NAMALWA (cell line): Measurements from ENCODE around the gene COX19.
A peak's percentile ranks its signal among the peaks of the same experiment; 100 is the strongest.
"Not testable (repeated sequence)": the region's sequence is repeated elsewhere in the genome, so short reads cannot be mapped to it uniquely, and the experiment has no call there.

Source experiments
- DNase-seq: peaks from one replicate; pipeline ENCODE4 v3.0.0-alpha.2; 2015; ENCODE audit warnings: low spot score

Gene COX19

DNA sequence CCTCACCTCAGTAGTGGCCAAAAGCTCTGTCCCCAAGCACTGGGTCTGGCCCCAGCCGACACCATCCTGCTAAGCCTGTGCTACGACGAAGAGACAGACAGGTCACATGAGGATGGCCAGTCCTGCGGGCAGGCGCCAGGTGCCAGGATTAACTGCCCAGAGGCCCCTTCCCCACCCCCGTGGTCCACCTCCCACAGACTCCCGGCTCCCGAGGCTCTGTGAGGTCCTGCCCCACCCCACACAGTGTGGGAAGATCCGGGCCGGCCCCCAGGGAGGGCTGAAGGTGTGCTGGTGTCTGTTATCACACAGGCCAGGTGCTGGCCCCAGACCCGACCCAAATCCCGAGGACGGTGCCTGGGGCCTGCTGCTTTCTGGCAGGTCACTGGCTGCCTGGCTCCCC, 34.9 kb upstream of the COX19 start:
- DNase-seq: no peak

DNA sequence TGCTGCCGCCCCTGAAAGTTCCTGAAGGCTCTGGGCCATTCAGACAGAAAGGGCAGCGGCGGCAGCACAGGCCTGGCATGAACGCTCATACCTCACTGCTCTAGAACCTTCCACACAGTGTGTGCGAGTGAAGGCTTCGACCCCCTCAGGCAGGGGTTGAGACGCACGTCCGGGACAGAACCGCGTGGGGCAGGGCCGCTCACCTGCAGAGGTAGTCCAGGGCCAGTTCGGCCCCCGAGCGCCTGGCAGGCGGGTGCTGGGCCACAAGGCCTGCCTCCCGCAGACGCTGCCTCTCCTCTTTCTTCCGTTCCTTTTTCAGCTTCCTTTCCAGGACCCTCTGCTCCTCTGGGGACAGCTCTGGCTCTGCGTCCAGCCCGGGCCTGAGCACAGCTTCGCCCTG, 34.4 kb upstream of the COX19 start:
- DNase-seq: no peak

DNA sequence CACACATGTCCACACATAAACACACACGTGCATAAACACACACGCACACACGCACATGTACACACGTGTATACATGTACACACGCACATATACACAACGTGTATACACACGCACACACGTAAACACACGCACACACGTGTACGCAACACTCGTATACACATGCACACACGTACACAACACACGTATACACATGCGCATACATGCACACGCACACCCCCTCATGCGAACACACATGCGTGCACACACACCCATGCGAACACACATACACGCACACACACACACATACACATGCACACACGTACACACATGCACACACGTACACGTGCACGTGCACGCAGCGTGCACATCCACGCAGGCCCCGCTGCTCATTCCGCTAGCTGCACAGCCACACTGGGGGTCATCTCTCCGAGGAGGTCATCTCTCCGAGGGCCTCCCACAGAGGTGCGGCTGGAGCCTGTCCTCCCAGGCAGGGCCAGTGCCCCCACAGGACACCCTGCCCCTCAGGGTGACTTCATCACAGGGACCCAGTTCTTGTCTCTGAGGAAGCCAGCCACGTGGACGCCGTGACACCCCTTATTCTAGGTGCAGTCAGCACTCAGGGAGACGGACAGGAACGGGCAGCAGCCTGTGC, 33.5 kb upstream of the COX19 start:
- no peak for DNase-seq

DNA sequence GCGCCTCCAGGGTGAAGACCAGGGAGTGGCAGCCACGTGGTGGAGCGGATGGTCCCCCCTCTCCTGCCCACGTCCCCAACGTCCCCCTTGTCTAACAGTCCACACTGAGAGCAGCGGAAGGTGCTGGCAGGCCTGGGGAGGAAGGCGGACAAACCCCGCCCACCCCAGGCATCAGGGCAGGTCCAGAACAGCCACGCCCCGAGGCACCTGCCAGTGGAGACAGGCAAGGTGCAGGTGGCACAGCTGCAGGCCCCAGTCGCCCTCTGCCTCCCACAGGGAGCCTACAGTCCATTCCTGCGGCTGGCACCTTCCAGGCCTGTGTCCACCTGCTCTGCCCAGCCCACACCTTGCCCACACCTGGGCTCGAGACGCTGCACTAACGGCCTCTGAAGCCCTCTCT, 32.6 kb upstream of the COX19 start:
- DNase-seq: peak; percentile 56

DNA sequence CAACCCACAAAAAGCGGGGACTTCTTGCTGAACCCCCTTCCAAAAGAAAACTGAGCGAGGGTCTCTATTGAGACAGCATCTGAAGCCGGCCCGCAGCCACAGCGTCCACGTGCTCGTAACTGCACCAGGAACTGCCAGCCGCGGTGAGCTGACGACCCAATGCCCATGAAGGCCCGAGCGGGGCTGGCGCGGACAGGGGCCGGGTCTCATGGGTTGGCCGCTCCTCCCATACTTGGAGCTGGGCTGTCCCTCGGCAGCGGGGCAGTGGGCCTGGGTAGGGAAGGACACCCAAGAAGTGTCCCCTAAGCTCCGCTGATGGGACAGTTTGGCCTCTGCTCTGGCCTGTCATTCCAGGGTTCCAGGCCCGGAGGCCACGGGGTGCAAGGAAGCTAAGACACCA, 30.0 kb upstream of the COX19 start:
- DNase-seq: no peak

DNA sequence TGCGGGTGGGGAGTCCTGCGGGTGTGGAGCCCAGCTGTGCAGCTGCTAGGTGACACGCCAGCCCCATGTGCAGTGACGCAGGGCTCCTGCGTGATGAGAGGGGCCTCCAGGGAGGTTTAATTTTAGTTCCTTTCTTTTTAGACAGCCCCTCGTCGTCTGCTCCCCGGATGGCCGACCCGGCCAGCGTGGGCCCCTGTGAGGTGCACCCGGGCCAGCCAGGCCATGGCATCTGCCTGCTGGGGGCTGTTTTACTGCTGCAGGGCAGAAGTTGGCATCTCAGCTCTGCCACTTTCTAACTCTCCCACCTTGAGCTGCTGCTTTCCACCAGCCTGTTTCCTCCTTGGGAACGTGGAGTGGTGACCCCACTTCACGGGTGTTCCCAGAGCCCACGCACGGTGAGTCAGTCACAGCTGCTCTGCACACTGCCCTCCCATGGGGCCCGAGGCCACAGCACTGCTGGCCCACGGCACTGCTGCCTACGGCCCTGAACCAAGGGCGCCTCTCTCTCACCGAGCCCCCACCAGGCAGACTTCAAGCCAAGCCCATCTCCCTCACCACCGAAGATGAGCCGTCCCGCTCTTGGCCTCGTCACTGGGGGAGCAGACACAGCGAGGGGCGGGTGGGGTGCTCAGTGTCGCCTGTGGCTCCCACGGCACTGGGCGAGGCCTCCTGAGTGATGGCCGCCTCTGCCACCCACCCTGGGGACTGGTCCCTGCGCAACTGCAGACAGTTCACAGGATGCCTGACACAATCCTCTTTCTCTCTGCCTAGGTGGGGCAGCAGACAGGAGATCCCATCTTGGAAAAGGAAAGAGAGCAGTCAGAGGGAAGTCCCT, 28.9 kb upstream of the COX19 start:
- DNase-seq: peak; percentile 89

DNA sequence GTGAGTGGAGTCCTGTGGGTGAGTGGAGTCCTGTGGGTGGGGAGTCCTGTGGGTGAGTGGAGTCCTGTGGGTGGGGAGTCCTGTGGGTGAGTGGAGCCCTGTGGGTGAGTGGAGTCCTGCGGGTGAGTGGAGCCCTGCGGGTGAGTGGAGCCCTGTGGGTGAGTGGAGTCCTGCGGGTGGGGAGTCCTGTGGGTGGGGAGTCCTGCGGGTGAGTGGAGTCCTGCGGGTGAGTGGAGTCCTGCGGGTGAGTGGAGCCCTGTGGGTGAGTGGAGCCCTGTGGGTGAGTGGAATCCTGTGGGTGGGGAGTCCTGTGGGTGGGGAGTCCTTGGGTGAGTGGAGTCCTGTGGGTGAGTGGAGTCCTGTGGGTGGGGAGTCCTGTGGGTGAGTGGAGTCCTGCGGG, 27.1 kb upstream of the COX19 start:
- DNase-seq: not testable (repeated sequence)

DNA sequence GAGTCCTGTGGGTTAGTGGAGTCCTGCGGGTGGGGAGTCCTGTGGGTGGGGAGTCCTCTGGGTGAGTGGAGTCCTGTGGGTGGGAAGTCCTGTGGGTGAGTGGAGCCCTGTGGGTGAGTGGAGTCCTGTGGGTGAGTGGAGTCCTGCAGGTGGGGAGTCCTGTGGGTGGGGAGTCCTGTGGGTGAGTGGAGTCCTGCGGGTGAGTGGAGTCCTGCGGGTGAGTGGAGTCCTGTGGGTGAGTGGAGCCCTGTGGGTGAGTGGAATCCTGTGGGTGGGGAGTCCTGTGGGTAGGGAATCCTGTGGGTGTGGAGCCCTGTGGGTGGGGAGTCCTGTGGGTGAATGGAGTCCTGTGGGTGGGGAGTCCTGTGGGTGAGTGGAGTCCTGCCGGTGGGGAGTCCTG, 26.7 kb upstream of the COX19 start:
- not testable (repeated sequence) for DNase-seq

DNA sequence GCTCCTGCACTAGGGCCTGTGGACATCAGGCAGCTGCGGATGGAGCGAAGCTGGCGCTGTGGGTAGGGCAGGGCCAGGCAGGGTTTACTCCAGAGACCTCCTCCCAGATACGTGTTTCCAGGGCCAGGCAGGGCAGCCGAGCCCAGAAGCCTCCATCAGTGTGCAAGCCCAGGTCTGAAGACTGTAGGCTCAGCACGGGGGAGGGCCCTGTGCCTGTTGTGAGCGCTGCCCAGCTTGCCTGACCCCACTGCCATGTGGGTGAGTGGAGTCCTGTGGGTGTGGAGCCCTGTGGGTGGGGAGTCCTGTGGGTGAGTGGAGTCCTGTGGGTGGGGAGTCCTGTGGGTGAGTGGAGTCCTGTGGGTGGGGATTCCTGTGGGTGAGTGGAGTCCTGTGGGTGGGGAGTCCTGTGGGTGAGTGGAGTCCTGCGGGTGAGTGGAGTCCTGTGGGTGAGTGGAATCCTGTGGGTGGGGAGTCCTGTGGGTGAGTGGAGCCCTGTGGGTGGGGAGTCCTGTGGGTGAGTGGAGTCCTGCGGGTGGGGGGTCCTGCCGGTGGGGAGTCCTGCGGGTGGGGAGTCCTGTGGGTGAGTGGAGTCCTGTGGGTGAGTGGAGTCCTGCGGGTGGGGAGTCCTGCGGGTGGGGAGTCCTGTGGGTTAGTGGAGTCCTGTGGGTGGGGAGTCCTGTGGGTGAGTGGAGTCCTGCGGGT, 25.9 kb upstream of the COX19 start:
- DNase-seq: peak; percentile 68

DNA sequence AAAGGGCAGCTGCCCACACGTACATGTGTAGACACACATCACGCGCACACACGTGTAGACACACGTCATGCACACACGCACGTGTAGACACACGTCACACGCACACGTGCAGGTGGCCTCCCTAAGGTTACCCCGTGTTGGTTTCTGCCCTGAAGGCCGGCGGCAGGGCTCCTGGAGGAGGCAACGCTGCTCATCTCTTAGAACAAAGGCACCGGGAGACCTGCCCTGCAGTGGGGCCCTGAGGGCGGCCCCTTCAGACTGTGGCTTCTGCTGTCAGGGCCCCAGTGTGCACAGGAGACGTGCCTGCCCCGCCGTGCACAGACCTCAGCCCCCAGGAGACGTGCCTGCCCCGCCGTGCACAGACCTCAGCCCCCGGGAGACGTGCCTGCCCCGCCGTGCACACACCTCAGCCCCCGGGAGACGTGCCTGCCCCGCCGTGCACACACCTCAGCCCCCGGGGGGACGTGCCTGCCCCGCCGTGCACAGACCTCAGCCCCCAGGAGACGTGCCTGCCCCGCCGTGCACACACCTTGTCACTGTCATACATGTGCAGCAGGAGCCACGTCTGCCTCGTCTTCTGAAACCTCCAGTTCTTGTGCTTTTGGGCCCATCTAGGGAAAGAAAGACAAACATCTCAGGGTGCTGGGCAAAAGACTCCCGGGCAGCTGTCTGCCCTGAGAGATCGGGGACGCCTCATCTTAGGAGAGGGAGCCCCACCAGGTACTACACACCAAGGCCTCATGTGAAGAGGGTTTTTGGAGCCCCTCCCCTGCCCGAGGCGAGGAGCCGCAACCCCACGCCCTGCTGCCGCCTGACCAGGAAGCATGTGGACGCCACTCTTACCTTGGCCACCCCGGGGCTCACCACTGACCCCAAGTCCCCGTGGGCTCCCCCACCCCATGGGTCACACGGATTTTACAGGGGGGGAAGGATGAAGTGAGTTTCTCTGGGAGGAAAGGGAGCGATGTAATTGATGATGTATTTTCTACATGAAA, 24.9 kb upstream of the COX19 start:
- peak; percentile 84 for DNase-seq

DNA sequence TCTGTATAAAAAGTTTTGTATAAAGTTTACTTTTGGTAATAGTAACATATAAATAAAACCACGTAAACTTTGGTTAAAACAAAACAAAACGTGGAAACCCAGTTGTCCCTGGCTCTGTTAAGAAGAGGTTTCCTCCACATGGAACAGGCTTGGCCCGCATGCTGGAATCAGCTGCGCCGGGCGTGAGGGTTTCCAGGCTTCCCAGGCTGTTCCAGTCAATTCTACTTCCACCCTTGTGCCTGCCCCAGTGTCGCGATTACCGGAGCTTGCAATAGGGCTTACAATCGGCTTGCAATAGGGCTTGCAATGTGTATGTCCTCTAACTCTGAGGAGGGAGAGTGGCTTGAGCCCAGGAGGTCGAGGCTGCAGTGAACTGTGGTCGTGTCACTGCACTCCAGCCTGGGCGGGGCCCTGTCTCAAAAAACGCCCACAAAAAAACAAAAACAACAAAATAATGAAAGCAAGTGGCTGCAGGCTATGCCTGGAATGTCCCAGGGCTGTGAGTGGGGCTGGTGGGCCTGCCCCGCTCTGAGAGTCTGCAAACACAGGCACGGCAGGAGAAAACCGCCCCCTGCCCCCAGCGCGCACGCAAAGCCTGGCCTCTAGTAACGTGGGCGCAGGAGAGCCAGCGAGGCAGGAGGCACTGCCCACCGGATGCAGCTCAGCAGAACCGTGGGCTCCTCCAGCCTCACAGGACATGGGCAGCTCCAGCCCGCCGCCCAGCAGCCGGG, 24.0 kb upstream of the COX19 start:
- DNase-seq: no peak

DNA sequence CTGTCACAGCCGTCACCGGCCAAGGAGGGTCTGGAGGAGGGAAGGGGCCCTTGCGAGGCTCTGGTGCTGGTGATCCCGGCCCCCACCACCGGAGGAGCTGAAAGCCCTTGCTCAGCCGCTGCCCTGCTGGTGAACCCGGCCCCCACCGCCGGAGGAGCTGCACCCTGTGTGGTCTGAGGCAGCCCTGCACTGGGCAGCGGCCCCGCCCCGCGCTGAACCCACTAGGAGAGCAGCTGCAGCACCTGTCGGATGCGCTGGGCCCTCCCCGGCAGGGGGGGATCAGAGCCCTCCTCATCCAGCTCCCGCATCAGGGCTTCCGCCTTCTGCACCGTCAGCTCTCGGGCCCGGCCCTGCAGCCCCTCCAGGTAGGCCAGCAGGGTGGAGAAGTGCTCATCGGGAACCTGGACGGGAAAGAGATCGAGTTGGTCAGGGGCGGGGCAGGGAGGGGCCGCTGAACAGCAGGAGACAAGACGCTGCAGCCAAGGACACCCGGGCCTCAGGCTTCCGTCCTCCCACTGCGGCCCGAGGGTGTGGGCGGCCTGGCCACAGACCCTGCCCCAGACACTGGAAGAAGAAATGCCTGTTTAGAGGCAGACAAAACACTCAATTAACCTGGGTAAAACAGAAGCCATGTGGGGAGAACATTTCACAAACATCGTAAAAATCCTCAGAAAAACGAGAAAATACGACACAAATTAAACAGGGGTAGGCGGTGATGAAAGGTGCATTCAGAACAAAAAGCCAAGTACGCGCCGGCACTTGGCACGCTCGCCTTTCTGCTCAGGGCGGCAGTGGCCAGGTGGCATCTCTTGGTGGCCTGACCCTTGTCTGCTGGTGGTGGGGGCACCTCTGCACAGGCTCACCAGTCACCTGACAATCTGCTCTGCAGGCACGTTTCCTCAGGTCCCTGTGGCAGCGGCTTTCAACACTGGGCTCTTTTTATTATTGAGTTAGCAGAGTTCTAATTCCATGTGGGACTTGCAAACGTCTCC, 22.4 kb upstream of the COX19 start:
- DNase-seq: no peak

DNA sequence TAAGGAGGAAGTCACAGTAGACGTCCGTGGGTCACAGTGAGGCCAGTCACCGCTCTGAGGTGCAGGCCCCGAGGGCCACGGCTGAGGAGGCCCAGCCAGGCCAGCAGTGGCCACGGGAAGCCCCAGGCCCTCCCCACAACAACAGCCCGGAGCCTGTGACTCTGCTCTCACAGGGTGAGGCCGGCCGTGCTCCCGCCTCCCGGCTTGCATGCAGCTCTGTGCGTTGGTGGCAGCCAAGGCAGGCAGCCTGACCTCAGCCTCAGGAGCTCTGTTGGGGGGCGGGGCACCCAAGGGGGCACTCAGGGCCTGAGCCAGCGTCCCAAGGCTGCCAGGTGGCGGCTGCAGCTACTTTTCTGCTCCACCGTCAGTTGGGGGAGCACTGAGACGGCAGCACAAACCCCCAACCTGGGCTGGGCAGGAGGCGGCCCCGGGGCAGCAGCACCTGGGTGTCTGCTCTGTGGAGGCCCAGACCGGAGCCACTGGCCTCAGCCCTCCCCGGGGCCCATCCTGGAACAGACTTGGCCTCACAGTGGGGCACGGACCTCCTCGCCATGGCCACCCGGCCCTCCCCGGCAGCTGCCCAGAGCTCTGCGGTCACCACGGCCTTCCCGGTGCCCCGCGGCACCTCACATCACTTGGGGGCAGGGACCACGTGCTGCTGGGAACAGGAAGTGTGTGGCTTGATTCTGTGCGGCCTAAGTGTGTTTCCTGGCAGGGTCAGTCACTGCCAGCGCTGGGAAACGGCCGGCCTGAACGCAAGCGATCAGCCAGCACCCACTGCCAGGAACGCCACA, 20.9 kb upstream of the COX19 start:
- DNase-seq: no peak

DNA sequence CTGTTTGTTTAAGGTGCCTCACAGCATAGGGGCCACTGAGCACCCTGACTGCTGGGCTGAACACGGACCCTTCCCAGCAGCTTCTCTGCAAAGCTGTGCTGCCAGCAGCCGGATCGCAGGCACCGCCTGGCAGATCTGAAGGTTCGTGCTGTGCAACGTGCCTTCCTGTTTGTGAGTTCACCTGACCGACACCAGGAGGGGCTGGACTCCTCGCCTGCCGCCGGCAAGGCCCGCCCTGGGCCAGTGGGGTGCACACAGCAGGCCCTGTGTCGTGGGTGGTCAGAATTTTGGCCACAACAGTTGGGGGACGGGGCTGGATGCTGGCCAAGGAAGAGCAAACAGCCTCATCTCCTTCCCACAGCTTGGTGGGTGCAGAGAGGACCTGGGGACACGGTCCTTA, 20.2 kb upstream of the COX19 start:
- no peak for DNase-seq

DNA sequence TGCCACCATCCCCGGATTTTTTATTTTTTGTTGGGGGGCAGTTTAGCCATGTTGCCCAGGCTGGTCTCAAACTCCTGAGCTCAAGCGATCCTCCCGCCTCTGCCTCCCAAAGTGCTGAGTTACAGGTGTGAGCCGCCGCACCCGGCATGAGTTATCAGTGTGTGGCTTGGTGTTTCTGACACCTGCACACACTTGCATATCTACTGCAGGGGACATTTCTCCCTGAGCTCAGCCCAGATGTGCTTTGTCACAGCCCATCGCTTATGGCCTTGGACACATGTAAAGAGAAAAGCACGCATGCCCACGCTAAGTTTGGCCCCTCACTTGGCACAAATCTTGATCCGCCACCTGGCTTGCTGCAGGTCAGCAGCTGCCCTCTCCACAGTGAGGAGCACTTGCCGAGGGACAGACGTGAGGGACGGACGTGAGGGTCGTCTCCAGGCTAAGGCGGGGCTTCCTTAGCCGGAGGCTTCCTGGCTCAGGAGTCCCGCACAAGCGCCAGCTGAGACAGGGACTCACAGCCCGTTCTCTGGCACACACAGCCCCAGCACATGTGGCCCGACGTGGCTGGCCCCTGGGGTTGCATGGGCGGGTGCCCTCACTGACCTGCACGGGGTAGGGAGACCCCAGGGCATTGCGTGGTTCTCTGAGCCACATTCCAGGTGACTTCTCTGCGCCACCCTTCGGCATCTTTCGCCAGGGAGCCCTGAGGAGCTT, 19.4 kb upstream of the COX19 start:
- DNase-seq: peak; percentile 82

DNA sequence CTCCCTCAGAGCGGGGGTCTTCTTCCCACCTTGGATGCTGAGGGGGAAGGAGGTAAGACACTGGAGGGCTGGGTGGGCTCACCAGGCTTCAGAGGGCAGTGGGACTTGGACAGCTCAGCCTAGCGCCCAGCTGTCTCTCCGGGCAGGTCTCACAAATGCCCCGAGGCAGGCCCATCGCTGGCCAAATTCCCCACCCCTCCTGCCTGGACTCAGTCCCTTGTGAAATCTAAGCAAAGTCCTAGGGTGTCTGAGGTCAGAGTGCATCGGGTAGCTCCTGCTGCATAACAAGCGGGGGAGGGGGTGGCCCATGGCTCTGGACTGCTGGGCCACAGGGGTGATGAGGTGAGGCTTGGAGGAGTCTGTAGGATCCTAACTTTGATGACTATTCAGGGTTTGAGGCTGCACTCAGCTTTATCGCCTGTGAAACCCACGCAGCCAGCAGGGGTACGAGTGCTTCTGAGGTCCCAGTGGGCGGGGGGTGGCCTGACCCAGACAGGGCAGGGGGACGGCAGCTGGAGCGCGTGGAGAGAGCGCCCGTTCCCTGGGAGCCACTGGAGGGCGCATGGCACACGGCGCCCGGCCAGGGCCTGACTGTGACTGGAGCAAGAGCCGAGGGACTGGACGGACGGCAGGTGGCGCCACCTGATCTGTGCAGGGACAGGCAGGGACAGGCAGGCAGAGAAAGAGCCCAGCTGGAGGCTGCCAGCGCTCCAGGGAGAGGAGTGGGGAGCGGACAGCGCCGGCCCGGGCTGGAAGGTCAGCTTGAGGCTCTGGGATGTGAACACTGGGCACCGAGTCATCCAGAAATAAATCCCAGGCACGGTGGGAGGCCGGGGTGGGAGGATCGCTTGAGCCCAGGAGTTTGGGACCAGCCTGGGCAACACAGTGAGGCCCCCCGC, 17.6 kb upstream of the COX19 start:
- peak; percentile 97 for DNase-seq
